ENCODE data around the gene RPL13.
"Not testable (repeated sequence)": the region's sequence is repeated elsewhere in the genome, so short reads cannot be mapped to it uniquely, and the experiment has no call there.

The RPL13 gene

DNA sequence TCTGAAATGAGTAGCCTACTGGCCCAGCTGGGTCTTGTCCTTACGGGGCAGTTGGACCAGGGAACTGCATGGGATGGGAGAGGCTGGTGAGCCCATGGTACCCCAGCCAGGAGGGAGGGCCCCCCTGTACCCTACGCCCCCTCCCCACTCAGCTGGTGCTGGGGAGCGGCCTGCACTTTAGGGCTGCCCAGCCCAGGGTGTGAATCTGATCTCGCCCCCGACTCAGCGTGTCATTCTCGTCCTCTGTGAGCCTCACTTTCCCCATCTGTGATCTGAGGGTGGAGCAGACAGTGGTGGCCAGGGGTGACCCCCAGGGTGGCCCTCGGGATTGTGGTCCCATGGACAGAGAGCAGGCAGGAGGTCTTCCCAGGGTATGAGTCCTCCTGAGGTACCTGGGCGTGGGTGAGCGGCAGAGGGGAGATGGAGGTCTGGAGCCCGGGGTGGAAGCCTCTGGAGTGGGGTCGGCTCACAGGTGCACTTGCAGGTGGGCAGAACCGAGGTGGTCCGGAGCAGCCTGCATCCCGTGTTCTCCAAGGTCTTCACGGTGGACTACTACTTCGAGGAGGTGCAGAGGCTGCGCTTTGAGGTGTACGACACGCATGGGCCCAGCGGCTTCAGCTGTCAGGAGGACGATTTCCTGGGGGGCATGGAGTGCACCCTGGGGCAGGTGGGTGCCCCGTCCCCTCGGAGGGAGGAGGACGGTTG is 16.7 kb downstream of the RPL13 start:
- no peak for DNase-seq

DNA sequence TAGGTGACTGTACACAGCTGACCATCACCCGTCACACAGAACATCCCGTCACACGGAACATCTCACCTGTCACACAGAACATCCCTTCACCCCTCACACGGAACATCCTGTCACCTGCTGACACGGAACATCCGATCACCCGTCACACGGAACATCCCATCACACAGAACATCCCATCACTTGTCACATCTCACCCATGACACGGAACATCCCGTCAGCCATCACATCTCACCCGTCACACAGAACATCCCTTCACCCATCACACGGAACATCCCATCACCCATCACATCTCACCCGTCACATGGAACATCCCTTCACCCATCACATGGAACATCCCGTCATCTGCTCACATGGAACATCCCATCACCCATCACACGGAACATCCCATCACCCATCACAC is 18.9 kb downstream of the RPL13 start:
- DNase-seq = no peak

DNA sequence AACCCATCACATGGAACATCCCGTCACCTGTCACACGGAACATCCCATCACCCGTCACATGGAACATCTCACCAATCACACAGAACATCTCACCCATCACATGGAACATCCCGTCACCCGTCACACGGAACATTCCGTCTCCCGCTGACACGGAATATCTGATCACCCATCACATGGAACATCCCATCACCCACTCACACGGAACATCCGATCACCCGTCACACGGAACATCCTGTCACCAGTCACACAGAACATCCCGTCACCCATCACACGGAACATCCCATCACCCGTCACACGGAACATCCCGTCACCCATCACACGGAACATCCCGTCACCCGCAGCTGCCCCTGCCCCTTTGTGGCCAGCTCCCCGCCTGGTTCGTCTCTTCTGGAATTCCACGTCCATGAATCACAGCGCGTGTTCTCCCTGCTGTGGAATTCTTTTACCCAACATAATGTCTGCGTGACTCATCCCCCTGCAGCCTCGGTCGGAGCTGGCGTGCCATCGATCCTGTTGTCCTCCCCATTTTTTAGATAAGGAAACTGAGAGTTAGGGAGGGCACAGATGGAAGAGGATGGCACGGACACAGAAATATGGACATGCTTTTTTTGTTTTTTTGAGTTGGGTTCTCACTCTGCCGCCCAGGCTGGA is 20.7 kb downstream of the RPL13 start:
- no peak for DNase-seq

DNA sequence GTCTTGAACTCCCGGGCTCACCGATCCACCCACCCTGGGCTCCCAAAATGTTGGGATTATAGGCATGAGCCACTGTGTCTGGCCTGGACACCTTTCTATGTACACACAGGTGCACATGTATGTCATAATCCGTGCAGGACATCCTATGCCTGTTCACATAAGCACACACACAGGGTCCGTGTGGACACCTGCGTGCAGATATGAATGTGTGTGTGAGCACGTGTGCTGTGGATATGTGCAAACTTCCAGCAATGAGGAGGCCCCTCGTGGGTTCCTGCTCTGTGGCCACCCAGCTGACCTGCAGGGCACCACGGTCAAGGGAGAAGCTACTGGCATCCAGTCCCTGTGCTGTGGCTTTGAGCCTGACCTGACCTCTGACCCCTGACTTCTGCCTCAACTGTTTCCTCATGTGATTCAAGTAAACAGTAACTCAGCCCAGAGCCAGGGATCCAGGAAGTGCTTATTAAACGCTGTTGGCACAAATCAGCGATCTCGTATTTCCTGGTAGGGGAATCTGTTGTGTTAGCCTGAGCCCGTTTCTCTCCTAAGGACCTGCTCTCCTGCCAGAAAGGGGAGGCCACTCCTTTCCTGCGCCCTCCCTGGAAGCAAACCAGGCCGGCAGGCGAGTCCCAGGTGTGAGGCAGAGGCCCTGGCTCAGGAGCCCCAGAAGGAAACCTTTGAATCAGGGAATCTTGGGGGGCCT is 21.5 kb downstream of the RPL13 start:
- DNase-seq = no peak

DNA sequence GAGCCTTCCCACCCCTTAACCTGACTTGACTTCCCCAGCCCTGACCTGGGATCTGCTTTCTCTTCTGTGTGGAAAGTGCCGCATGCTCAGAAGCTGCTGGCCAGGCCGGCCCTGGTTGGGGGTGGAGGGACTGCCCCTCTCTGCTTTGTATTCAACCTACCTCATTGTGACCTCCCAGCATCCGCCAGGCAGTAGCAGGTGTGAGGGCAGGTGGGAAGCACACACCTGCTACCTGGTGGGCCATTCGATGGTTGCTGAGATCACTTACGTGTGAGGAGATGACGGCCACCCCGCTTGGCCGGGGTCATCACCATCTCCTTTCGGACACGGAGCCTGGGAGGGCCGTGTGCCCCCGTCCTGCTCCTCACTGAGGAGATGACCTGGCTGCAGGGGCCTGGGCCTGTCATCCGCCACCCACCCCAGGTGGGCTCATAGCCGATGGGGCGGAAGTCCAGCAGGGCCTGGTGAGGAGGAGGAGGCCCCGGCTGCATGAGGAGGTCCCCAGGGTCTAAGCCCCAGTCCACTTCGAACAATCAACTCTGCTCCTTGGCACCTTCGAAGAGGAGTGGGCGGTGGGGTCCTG is 22.2 kb downstream of the RPL13 start:
- DNase-seq = no peak

DNA sequence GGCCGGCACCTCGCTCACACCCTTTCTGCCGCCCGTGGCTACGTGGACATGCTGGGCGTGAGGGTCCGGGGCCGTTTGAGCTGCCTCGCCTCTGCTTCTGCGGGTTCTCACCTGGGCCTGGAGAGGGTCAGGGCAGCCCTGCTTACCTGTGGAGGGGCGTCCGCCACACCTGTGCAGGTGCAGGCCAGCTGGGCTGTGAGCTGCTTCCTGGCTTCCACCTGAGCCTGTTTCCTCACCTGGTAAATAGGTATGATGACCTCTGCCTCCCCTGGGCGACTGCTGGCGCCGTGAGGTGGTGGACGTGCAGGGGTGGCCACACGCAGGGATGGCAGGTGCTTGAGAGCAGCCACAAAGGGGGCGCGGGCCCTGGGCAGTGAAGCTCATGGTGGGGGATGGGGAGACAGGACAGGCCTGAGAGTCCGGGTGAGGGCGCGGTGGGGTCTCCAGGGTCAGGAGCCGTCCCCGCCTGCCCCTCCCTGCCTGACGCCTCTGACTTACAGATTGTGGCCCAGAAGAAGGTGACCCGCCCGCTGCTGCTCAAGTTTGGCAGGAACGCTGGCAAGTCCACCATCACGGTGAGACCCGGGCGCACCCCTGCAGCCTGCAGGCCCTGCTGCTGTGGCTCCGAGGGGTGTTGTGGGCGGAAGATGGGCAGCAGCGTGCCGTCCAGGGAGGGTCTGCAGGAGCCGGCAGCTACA is 22.9 kb downstream of the RPL13 start:
- DNase-seq = no peak

DNA sequence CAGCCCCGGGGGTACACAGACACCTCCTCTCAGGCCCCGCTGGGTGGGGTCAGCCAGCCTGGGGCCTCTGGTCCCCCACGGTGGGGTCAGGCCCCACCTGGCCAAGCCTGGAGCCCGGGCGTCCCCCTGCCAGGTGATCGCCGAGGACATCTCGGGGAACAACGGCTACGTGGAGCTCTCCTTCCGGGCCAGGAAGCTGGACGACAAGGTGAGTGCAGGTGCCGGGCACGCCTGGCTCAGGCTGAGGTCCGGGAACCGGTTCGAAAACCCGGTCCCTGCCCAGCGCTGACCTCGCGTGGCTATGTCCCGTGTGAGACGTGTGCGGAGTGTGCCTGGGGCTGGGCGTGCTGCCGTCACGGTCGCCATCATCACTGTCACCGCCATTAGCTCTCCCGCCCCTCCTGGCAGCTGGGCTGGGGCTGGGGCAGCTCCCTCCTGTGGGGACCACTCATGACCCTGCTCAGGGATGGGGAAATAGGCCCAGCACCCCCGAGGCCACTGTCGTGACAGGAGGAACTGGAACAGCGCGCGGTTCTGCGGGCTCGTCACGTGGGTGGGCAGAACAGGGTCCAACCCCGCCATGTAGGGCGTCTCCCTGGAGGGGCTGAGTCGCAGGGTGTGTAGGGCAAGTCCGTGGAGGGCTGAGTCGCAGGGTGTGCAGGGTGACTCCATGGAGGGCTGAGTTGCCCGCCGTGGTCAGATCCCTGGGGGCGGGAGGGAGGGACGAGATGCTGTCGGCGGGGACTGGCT is 23.6 kb downstream of the RPL13 start:
- no peak for DNase-seq

DNA sequence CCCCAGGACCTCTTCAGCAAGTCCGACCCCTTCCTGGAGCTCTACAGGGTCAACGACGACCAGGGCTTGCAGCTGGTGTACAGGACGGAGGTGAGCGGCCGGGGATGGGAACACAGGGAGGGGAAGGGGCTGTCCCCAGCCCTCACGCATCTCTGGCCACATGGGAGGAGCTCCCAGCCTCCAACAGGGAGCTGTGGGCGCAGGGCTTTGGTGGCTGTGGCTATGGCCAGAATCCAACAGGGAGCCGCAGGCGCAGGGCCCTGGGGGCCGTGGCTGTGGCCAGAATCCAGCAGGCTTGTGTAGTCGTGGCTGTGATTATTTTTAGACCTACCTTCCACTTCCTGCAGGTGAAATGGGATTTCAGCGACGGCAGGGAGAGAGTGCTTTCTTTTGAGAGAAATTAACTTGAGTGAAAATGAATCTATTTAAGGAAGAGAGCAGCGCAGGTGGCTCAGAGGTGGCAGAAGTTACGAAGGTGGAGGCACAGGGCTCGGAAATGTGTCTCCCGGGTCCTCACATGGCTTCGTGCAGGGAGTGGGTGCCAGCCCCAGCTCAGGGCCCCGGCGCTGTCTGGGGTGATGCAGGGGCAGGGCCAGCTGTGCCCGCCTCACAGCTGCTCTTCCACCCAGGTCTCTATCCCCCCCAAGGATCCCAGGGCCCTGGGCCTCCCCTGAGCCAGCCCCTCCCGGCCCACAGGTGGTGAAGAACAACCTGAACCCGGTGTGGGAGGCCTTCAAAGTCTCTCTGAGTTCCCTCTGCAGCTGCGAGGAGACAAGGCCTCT is 24.5 kb downstream of the RPL13 start:
- no peak for DNase-seq

DNA sequence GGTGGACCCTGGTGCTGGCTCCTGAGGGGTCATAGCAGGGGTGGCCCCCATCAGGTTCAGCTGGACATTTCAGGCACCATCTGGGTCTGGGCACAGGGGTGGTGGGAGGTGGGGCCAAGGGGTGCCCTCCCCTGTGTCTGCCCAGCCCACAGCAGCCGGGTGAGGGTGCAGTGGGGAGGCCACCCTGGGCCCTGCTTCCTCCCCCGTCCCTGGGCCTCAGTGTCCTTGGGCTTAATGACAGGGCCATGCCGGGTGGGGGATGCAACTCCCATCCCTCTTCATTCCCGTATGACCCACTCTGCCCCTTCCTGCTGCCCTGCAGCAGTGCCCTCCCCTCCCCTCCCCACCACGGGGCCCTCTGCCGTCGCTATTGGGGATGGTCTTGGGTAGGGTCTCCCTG is 25.7 kb downstream of the RPL13 start:
- DNase-seq = no peak

DNA sequence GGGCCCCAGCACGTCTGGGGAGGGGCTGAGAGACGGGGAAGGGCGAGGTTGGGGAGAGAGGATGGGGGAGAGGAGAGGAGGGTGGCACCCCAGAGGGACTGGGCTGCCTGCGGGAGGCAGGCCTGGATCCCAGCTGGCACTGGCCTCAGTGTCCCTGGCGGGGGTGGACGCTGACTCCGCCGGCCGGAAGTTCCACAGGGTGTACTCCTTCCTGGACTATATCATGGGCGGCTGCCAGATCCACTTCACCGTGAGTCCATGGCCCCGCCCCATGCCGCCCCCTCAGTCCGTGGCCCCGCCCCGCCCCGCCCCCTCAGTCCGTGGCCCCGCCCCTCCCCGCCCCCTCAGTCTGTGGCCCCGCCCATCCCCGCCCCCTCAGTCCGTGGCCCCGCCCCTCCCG is 26.4 kb downstream of the RPL13 start:
- DNase-seq = no peak

DNA sequence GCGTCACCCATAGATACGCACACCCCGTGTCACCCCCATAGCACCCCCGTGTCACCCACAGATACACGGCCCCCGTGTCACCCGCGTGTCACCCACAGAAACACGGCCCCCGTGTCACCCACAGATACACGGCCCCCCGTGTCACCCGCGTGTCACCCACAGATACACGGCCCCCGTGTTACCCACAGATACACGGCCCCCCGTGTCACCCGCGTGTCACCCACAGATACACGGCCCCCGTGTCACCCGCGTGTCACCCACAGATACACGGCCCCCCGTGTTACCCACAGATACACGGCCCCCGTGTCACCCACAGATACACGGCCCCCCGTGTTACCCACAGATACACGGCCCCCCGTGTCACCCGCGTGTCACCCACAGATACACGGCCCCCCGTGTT is 27.2 kb downstream of the RPL13 start:
- not testable (repeated sequence) for DNase-seq

DNA sequence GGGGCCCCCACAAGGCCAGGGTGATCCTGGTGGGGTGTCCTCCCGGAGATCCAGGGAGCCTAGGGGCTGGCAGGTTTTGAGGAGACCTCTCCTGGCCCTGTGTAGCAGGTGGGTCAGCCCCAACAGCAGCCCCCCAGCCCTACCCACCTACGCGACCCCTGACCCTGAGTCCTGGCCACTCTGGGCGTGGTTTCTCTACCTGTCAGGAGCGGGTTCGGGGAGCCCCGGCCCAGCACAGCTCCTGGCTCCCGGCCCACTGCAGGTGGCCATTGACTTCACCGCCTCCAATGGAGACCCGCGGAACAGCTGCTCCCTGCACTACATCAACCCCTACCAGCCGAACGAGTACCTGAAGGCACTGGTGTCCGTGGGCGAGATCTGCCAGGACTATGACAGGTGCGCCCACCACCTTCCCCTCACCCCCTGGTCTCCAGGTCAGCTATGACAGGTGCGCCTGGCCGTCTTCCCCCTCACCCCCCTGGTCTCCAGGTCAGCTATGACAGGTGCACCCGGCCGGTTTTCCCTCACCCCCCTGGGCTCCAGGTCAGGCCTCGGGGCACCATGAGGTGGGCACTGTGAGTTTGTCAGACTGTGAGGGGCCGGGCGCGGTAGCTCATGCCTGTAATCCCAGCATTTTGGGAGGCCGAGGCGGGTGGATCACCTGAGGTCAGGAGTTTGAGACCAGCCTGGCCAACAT is 28.1 kb downstream of the RPL13 start:
- no peak for DNase-seq

DNA sequence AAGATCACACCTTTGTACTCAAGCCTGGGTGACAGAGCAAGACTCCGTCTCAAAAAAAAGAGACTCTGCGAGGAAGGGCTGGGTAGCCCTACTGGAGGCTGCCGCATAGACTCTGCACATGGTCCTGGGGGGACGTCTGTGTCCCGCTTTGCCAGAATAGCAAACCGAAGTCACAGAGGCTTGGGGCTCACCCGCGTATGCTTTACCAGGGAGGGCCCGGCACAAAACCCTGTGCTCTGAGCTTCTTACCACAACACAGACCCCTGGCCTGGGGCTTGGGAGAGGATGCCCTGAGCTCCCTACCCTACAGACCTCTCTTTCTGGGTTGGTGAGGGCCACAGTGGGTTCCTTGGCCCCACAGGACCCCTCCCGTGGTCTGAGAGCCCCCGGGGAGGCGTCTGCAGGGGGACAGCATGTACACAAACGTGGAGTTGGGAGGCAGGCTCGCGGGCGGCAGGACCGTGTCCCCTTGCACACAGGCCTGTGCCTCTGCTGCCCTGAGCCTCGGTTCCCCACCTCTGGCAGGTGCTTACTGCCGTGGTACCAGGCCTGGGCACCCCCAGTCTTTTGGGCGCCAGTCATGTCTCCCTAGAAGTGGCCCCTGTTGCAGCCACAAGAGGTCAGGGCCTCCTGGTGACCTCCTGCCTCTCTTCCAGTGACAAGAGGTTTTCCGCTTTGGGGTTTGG is 28.9 kb downstream of the RPL13 start:
- DNase-seq = no peak

DNA sequence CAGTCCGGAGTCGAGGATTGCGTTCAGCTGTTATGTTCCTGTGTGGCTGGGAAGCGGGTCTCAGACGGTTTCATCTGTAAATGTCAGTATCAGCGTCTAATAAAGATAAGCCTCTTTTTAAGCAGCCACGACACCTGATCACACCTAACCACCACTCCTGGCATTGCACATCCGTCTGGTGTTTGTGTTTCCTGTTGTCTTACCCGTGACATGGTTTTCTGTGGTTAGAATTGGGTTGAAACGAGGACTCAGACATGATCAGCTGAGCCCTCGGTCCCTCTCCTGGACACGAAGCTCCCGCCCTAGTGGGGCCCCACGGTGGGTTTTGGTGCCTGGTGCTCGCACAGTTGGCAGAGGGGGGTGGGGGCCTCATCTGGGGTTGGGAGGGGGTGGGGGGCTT is 33.4 kb downstream of the RPL13 start:
- DNase-seq = no peak

DNA sequence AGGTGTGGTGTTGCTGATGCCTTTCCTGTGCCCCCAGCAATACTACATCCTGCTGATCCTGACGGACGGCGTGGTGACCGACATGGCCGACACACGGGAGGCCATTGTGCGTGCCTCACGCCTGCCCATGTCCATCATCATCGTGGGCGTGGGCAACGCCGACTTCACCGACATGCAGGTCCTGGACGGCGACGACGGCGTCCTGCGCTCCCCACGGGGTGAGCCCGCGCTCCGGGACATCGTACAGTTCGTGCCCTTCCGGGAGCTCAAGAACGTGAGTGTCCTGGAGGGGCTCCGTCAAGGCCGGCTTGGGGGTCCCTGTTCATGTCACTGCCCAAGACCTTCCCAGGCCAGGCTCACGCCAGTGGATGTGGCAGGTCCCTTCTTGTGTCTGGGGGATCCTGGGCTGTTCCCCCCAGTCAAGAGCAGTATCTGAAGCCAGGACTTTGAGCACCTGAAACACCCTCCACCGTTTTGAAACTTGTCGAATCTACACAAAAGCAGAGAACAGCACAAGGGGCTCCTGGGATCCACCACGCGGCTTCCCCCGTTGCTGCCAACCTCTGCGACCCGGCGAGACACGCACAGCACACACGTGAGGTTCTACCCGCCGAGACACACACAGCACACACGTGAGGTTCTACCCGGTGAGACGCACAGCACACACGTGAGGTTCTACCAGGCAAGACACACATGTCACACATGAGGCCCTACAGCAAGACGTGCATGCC is 35.0 kb downstream of the RPL13 start:
- DNase-seq = no peak

DNA sequence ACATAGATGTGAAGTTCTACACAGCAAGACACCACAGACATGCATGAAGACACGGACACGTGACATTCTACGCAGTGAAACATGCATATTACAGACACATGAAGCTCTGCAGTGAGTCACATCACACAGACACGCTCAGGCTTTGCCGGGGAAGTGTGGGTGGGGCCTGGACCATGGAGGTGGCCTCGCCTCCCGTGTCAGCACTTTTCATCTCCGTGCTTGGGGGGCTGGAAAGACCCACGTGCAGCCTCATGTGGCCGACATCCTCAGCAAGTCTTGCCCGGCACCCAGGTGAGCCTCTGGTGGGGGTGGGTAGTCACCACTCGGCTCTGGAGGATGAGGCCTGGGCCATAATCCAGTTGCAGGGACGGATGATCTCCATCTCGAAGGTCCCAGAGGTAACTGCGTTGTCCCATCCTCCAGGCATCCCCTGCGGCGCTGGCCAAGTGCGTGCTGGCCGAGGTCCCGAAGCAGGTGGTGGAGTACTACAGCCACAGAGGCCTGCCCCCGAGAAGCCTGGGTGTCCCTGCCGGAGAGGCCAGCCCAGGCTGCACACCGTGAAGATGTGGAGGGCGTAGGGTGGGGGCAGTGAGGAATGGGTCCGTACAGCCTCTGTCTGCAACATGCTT is 35.7 kb downstream of the RPL13 start:
- no peak for DNase-seq

DNA sequence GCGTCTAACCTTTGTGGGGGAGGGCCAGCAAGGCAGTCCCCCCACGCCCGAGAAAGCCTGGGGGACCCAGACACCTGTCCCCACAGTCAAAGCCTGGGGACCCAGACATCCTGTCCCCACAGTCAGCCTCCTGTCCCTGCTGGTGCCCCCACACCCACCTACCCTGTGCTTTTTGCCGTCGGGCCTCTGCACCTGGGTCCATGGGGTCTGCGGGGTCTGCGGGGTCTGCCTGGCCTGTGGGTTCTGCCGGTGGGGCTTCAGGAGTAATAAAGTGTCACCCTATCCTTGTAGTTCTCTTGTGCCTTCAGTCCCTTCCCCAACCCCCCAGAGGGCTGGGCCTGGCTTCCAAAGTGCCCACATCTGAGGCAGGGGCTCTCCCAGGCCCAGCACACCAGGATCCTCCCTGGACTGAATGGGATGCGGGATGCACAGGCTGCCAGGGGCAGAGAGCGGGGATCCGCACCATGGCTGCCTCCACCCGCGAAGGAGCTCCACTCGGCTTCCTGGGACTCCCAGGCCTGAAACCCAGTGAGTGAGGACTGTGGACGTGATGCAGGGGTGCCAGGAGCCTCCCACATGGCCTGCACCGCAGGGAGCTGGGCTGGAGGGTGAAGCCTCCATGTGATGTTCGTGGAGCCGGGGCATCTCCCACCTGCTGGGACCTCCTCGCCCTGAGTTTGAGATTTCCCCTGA is 36.6 kb downstream of the RPL13 start:
- DNase-seq = no peak

DNA sequence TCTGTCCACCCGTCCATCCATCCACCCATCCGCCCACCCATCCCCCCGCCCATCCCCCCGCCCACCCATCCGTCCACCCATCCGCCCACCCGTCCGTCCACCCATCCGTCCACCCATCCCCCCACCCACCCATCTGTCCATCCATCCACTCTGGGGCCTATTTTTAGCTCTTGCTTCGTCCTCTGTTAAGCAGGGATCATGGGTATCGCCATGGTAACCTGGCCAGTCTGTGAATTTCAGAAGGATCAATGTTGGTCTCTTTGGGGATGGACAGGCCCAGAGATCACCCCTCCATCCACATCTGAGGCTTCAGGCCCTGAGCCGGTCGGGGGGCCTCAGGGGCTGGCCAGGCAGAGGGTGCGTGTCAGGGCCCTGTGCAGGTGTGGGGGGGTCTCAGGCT is 37.7 kb downstream of the RPL13 start:
- DNase-seq = no peak

DNA sequence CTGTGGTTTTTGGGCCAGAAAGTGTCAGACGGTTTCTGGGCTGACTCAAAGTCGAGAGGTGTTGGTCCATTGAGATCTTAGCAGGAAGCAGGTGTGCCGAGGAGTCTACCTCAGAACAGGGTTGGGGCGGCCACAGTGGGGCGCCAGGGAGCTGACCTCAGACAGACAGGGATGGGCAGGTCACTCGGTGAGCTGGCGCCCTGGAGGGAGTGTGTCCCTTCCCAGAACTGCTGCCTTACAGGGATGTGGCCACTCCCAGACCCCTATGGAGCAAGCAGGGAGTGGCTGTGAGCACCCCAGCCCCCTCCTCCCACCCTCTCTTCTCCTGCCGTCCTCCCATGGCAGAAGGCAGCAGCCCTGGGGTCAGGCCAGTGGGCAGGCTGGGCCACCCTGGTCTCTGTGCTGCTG is 39.0 kb downstream of the RPL13 start:
- DNase-seq = no peak

Data from NCI-H524 treated with DMSO at 0.1 percent for 48 hours (cell line).